ENCODE results near the gene AMPD3. TPM values are rescaled to one million over a fixed set of nuclear protein-coding genes. Genes with fewer than 3 reads are reported as not detected.

AMPD3 gene
- polyA plus RNA-seq, 1 donor (not counting 4 experiments of a cell fraction or from before 2014, with no cell fraction given): 11.1 TPM

DNA sequence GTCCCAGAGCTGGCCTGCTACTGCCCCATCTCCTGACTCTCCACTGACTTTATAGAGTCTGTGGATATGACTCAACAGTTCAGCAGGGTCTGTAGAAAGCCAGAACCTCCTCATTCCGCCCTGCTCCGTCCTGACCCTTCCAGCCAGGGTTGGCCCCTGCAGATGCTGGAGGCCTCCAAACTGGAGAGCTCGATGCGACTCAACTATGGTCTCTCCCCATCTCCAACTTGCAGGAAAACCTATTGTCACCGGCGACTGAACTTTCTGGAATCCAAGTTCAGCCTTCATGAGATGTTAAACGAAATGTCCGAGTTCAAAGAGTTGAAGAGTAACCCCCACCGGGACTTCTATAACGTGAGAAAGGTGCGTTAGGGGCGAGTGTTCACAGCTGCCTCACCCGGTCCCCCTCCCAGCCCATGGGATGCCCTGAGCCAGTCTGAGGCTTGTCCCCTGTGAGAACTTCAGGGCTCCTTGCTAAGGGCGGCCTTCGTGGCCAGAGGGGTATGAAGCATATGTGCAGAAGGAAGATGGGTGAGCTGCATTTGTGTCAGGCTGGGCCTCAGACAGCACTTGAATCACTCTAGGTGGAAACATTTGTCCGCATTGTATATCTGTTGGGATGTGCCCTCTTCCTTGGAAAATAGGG, 32.1 kb downstream of the AMPD3 start:
- DNase-seq (ENCODE audit: low read depth, low spot score) (no peak), FAIRE-seq (no peak)
- H3K4me3 ChIP-seq (ENCODE audit: control insufficient read depth in 2 of 3, extremely low read depth in 1 of 3, insufficient read depth in 2 of 3, low read depth in 1 of 3, low read length in 3 of 3): no peak overlapping the region
- H3K36me3 ChIP-seq (ENCODE audit: control insufficient read depth in 2 of 2, extremely low read depth in 1 of 2, insufficient read depth in 2 of 2, low read length in 2 of 2): peaks cover 9 to 21% of the 10 kb centered on the region in 2 experiments
- H4K20me1 ChIP-seq (ENCODE audit: control insufficient read depth, extremely low read depth, insufficient read depth, low read length): no peaks in the 10 kb centered on the region
- no peak overlapping the region for H2AFZ ChIP-seq (ENCODE audit: control insufficient read depth, low read length)
- no peak overlapping the region for H3K4me2 ChIP-seq (ENCODE audit: control insufficient read depth, extremely low read depth, insufficient read depth, low read depth, low read length)
- no peaks in the 10 kb centered on the region for H3K27me3 ChIP-seq (ENCODE audit: control insufficient read depth, extremely low read depth, insufficient read depth, low read length)
- H3K9me3 ChIP-seq (ENCODE audit: control insufficient read depth, low read depth, low read length): no peaks in the 10 kb centered on the region
- H3K27ac ChIP-seq (ENCODE audit: control insufficient read depth, insufficient read depth, low read length): peak overlapping the region; percentile 95
- no peaks in the 10 kb centered on the region for H3K79me2 ChIP-seq (ENCODE audit: control insufficient read depth, insufficient read depth, low read length)
- no peaks in the 10 kb centered on the region for H3K9me1 ChIP-seq (ENCODE audit: control insufficient read depth, extremely low read depth, insufficient read depth, low read length)
- H3K9ac ChIP-seq (ENCODE audit: control insufficient read depth, extremely low read depth, insufficient read depth, low read length): no peak overlapping the region
- dilution Hi-C loops (cut with MboI; ENCODE audit: extremely low pct_ligation_motif_present, low sequenced_read_pairs): no loop called here
- TF ChIP-seq, protein P1, sequence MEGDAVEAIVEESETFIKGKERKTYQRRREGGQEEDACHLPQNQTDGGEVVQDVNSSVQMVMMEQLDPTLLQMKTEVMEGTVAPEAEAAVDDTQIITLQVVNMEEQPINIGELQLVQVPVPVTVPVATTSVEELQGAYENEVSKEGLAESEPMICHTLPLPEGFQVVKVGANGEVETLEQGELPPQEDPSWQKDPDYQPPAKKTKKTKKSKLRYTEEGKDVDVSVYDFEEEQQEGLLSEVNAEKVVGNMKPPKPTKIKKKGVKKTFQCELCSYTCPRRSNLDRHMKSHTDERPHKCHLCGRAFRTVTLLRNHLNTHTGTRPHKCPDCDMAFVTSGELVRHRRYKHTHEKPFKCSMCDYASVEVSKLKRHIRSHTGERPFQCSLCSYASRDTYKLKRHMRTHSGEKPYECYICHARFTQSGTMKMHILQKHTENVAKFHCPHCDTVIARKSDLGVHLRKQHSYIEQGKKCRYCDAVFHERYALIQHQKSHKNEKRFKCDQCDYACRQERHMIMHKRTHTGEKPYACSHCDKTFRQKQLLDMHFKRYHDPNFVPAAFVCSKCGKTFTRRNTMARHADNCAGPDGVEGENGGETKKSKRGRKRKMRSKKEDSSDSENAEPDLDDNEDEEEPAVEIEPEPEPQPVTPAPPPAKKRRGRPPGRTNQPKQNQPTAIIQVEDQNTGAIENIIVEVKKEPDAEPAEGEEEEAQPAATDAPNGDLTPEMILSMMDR (optimal IDR thresholded peaks at IDR 0.05 in 1 of 3, IDR thresholded peaks at IDR 0.05 in 1 of 3, conservative IDR thresholded peaks at IDR 0.05 in 1 of 3; ENCODE audit: extremely low read depth in 1 of 3, insufficient read depth in 2 of 3, low read length in 3 of 3): no peak
- TF ChIP-seq EZH2 (IDR thresholded peaks at IDR 0.05; ENCODE audit: low read length): no peak
- peaks cover 34% of the 10 kb centered on the region for H3K4me1 ChIP-seq (ENCODE audit: control insufficient read depth, extremely low read depth, insufficient read depth, low read length)

GRCh38 chr11:10488121-10488933, 33.3 kb downstream of the AMPD3 start:
- H3K27ac ChIP-seq (ENCODE audit: control insufficient read depth, insufficient read depth, low read length): peak overlapping the region; percentile 95
- peak overlapping the region in 1 of 3 experiments; percentile 25 for H3K4me3 ChIP-seq (ENCODE audit: control insufficient read depth in 2 of 3, extremely low read depth in 1 of 3, insufficient read depth in 2 of 3, low read depth in 1 of 3, low read length in 3 of 3)
- no peak for TF ChIP-seq EZH2 (IDR thresholded peaks at IDR 0.05; ENCODE audit: low read length)
- TF ChIP-seq, protein P1 (optimal IDR thresholded peaks at IDR 0.05 in 1 of 3, IDR thresholded peaks at IDR 0.05 in 1 of 3, conservative IDR thresholded peaks at IDR 0.05 in 1 of 3; ENCODE audit: extremely low read depth in 1 of 3, insufficient read depth in 2 of 3, low read length in 3 of 3): peak in 2 of 3 experiments; percentile 8 to 18
- peak overlapping the region; percentile 77 for H3K9ac ChIP-seq (ENCODE audit: control insufficient read depth, extremely low read depth, insufficient read depth, low read length)
- peak; percentile 98 for DNase-seq (ENCODE audit: low read depth, low spot score)
- peak; percentile 98 for FAIRE-seq
- H4K20me1 ChIP-seq (ENCODE audit: control insufficient read depth, extremely low read depth, insufficient read depth, low read length): no peaks in the 10 kb centered on the region
- H3K27me3 ChIP-seq (ENCODE audit: control insufficient read depth, extremely low read depth, insufficient read depth, low read length): no peaks in the 10 kb centered on the region
- no peak overlapping the region for H2AFZ ChIP-seq (ENCODE audit: control insufficient read depth, low read length)
- H3K79me2 ChIP-seq (ENCODE audit: control insufficient read depth, insufficient read depth, low read length): no peaks in the 10 kb centered on the region
- peaks cover 34% of the 10 kb centered on the region for H3K4me1 ChIP-seq (ENCODE audit: control insufficient read depth, extremely low read depth, insufficient read depth, low read length)
- no peaks in the 10 kb centered on the region for H3K9me3 ChIP-seq (ENCODE audit: control insufficient read depth, low read depth, low read length)
- dilution Hi-C loops (cut with MboI; ENCODE audit: extremely low pct_ligation_motif_present, low sequenced_read_pairs): no loop called here
- H3K36me3 ChIP-seq (ENCODE audit: control insufficient read depth in 2 of 2, extremely low read depth in 1 of 2, insufficient read depth in 2 of 2, low read length in 2 of 2): peaks cover 16 to 23% of the 10 kb centered on the region in 2 experiments
- no peaks in the 10 kb centered on the region for H3K9me1 ChIP-seq (ENCODE audit: control insufficient read depth, extremely low read depth, insufficient read depth, low read length)
- peak overlapping the region; percentile 63 for H3K4me2 ChIP-seq (ENCODE audit: control insufficient read depth, extremely low read depth, insufficient read depth, low read depth, low read length)

Data from keratinocyte (primary cell).